Progenitor cell of endocrine pancreas (in vitro differentiated cells): ENCODE measurements around the gene FARSB. TPM values are rescaled to one million over a fixed set of nuclear protein-coding genes. Genes with fewer than 3 reads are reported as not detected.

Experiments
- DNase-seq: peaks from one replicate; pipeline ENCODE4 v3.0.0; 2021; ENCODE audit warnings: low spot score; ENCODE audit not compliant: unreplicated experiment
- H3K27ac Mint-ChIP-seq: 2 replicates; pipeline ENCODE4 v1.8.0; 2021; ENCODE audit warnings: mild to moderate bottlenecking, moderate library complexity, mixed read lengths
- H3K27me3 Mint-ChIP-seq: 2 replicates; pipeline ENCODE4 v1.8.0; 2021; ENCODE audit warnings: mixed read lengths
- H3K36me3 Mint-ChIP-seq: 2 replicates; pipeline ENCODE4 v1.8.0; 2022; ENCODE audit warnings: mixed read lengths; ENCODE audit not compliant: insufficient read depth
- H3K4me1 Mint-ChIP-seq: 2 replicates; pipeline ENCODE4 v1.8.0; 2021; ENCODE audit warnings: low read depth, mixed read lengths
- H3K4me3 Mint-ChIP-seq: 2 replicates; pipeline ENCODE4 v1.8.0; 2021; ENCODE audit warnings: low read depth, mild to moderate bottlenecking, moderate library complexity, mixed read lengths
- H3K9me3 Mint-ChIP-seq: 2 replicates; pipeline ENCODE4 v1.8.0; 2021; ENCODE audit warnings: low read depth, mixed read lengths
- CTCF ChIP-seq: fragments of 200-600 bp; sonication (generic); IDR thresholded peaks from one replicate; pipeline ENCODE4 v1.5.0; 2021; ENCODE audit warnings: antibody characterized with exemption, mild to moderate bottlenecking; ENCODE audit not compliant: unreplicated experiment
- total RNA-seq: library from RNA; stranded (reverse); gene quantifications from 2 replicates; pipeline ENCODE4 v1.2.1, GENCODE V29; 2021

Gene FARSB
- total RNA-seq, 1 donor from 2014 or later = 18.5 TPM

GRCh38 chr2:222615320-222615719 lies 40.6 kb downstream of the FARSB start:
- DNase-seq = no peak
- no peaks in the 10 kb centered on the region for H3K27me3 Mint-ChIP-seq
- H3K4me3 Mint-ChIP-seq = no peak overlapping the region
- H3K4me1 Mint-ChIP-seq = no peaks in the 10 kb centered on the region
- TF ChIP-seq CTCF = no peak
- H3K36me3 Mint-ChIP-seq = peaks cover 19% of the 10 kb centered on the region
- H3K27ac Mint-ChIP-seq = no peak overlapping the region
- no peaks in the 10 kb centered on the region for H3K9me3 Mint-ChIP-seq

GRCh38 chr2:222613715-222614331 lies 42.1 kb downstream of the FARSB start:
- H3K9me3 Mint-ChIP-seq = no peaks in the 10 kb centered on the region
- H3K27ac Mint-ChIP-seq = no peak overlapping the region
- TF ChIP-seq CTCF = peak; percentile 70
- no peak overlapping the region for H3K4me3 Mint-ChIP-seq
- no peak for DNase-seq
- H3K4me1 Mint-ChIP-seq = no peaks in the 10 kb centered on the region
- H3K27me3 Mint-ChIP-seq = no peaks in the 10 kb centered on the region
- H3K36me3 Mint-ChIP-seq = peaks cover 16% of the 10 kb centered on the region

GRCh38 chr2:222611684-222612083 lies 44.2 kb downstream of the FARSB start:
- H3K4me3 Mint-ChIP-seq = no peak overlapping the region
- H3K27ac Mint-ChIP-seq = no peak overlapping the region
- peaks cover 12% of the 10 kb centered on the region for H3K36me3 Mint-ChIP-seq
- H3K9me3 Mint-ChIP-seq = no peaks in the 10 kb centered on the region
- no peaks in the 10 kb centered on the region for H3K27me3 Mint-ChIP-seq
- TF ChIP-seq CTCF = no peak
- no peaks in the 10 kb centered on the region for H3K4me1 Mint-ChIP-seq
- DNase-seq = no peak

GRCh38 chr2:222610746-222611145 lies 45.1 kb downstream of the FARSB start:
- Mint-ChIP-seq H3K36me3 (peaks cover 9% of the 10 kb centered on the region), H3K4me1 (no peaks in the 10 kb centered on the region), H3K9me3 (no peaks in the 10 kb centered on the region), H3K4me3 (no peak overlapping the region), H3K27ac (no peak overlapping the region), H3K27me3 (no peaks in the 10 kb centered on the region)
- no peak for TF ChIP-seq CTCF
- no peak for DNase-seq

- Mint-ChIP-seq H3K9me3 (no peaks in the 10 kb centered on the region), H3K36me3 (peaks cover 6% of the 10 kb centered on the region), H3K27me3 (no peaks in the 10 kb centered on the region), H3K4me3 (no peak overlapping the region), H3K4me1 (no peaks in the 10 kb centered on the region), H3K27ac (no peak overlapping the region)
- no peak for TF ChIP-seq CTCF
- DNase-seq = no peak
Measured at GRCh38 chr2:222609381-222609780, 46.5 kb downstream of the FARSB start.
